H1 (cell line): ENCODE results near the gene TAS2R1.

Source experiments
- CTCF ChIP-seq, 3 experiments: IDR thresholded peaks; 1 replicate in 2 of 3; 2 replicates in 1 of 3; pipeline versions ENCODE4 v1.5.1 to v1.6.1; 2011; ENCODE audit warnings: low read length in 3 of 3, mild to moderate bottlenecking in 3 of 3, inconsistent platforms in 2 of 3, low read depth in 1 of 3, moderate library complexity in 1 of 3; ENCODE audit not compliant: insufficient read depth in 1 of 3; ENCODE audit errors: control extremely low read depth in 1 of 3
- EP300 ChIP-seq, 2 experiments: IDR thresholded peaks; 1 replicate in 1 of 2; 2 replicates in 1 of 2; pipeline ENCODE4 v1.6.1; 2011 to 2012; ENCODE audit warnings: low read depth in 2 of 2, low read length in 2 of 2, mild to moderate bottlenecking in 2 of 2, borderline replicate concordance in 1 of 2, inconsistent platforms in 1 of 2, moderate library complexity in 1 of 2
- KDM1A ChIP-seq: fragments of 200-600, 300-600 bp; sonication (generic); IDR thresholded peaks from 2 replicates; pipeline ENCODE4 v1.7.1; 2016; ENCODE audit warnings: mild to moderate bottlenecking, low read length, borderline replicate concordance
- NANOG ChIP-seq: IDR thresholded peaks from 2 replicates; pipeline ENCODE4 v1.6.1; 2011; ENCODE audit warnings: low read length, low read depth, mild to moderate bottlenecking, inconsistent platforms; ENCODE audit not compliant: insufficient read depth, poor library complexity, severe bottlenecking
- POLR2AphosphoS5 ChIP-seq: IDR thresholded peaks from 2 replicates; pipeline ENCODE4 v1.6.1; 2011; ENCODE audit warnings: low read depth, low read length
- SIN3A ChIP-seq, 2 experiments: IDR thresholded peaks in 1 of 2; conservative IDR thresholded peaks in 1 of 2; 2 replicates each; pipeline ENCODE4 v1.6.1; 2011 to 2012; ENCODE audit warnings: low read length in 2 of 2, improper control_type of control experiment in 1 of 2, low read depth in 1 of 2, mild to moderate bottlenecking in 1 of 2
- SIX5 ChIP-seq: IDR thresholded peaks from 2 replicates; pipeline ENCODE4 v1.6.1; 2011; ENCODE audit warnings: mild to moderate bottlenecking, low read depth, low read length
- ZNF274 ChIP-seq: IDR thresholded peaks from 2 replicates; pipeline ENCODE4 v1.7.0; 2012; ENCODE audit warnings: low read length, borderline replicate concordance; ENCODE audit errors: extremely low read depth

- TF ChIP-seq KDM1A, result no peak
- no peak for TF ChIP-seq SIX5
- no peak for TF ChIP-seq EP300 (IDR thresholded peaks at IDR 0.05; ENCODE audit: borderline replicate concordance in 1 of 2, low read depth in 2 of 2, low read length in 2 of 2)
- TF ChIP-seq POLR2AphosphoS5, result no peak
- TF ChIP-seq NANOG, result no peak
- no peak for TF ChIP-seq SIN3A (conservative IDR thresholded peaks at IDR 0.05 in 1 of 2, IDR thresholded peaks at IDR 0.05 in 1 of 2; ENCODE audit: low read depth in 1 of 2, low read length in 2 of 2)
- TF ChIP-seq ZNF274, result no peak
- TF ChIP-seq CTCF (IDR thresholded peaks at IDR 0.05; ENCODE audit: control extremely low read depth in 1 of 3, insufficient read depth in 1 of 3, low read depth in 1 of 3, low read length in 3 of 3), result no peak
These were observed 37.8 kb upstream of the TAS2R1 start for GRCh38 chr5:9667906-9668305.
